EH (cell line): Measurements from ENCODE around the gene PPP6R3.
"Not testable (repeated sequence)": the region's sequence is repeated elsewhere in the genome, so short reads cannot be mapped to it uniquely, and the experiment has no call there.

Source experiments
- DNase-seq: peaks from one replicate; pipeline ENCODE4 v3.0.0-alpha.2; 2015; ENCODE audit warnings: low read depth

PPP6R3 gene

DNA sequence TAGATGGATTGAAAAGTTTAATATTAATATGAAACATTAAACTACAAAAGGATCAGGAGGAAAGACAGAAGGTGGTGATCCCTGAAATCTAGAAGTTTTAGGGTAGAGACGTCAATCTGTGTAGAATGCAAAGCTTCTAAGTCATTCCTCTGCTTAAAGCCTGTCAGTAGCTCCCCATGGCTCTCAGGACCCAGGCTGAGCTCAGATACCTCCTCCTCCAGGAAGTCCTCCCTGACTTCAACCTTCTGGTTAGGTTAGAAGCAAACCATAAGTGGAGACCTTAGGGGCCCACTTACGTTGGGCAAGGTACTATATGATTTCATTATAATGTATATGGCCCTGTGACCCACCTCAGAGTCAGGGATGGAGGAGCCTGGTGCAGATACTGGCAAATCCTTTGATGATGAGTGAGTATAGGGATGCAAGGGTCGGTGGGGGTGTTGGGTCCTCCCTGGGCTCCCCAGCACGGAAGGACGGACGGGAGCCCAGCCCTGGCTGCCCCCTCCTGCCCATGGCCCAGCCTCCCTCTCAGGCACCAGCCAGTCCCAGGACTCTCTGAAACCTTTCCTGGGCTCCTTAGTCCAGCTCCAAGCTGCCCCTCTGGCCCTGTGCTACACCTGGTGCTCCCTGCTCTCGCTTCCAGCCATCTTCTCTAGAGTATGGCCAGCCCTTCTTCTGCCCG, 3.2 kb upstream of the PPP6R3 start:
- no peak for DNase-seq

DNA sequence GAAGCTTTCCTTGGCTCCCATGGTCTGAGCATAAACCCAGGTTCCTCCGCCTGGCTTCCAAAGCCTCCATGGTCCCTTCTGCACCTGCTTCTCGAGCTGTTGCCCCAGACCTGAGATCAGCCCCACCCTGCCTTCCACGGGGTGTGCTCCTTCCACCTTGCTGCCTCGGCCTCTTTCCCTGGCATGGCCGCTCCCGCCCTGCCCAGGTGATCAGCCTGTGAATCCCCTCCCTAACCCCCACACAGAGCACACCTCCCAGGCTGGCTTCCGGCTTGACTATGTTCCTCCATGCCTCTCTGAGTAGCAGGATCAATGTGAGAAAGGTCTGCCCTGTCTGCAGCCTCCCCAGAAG, 2.7 kb upstream of the PPP6R3 start:
- no peak for DNase-seq

DNA sequence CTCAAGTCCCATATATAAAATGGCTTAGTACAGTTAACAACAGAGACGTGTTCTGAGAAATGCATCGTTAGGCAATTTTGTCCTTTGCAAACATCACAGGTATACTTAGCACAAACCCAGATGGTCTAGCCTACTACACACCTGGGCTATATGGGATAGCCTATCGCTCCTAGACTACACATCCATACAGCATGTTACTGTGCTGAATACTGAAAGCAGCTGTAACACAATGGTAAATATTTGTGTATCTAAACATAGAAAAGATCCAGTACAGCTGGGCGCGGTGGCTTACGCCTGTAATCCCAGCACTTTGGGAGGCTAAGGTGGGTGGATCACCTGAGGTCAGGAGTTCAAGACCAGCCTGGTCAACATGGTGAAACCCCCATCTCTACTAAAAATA, 2.2 kb upstream of the PPP6R3 start:
- not testable (repeated sequence) for DNase-seq

DNA sequence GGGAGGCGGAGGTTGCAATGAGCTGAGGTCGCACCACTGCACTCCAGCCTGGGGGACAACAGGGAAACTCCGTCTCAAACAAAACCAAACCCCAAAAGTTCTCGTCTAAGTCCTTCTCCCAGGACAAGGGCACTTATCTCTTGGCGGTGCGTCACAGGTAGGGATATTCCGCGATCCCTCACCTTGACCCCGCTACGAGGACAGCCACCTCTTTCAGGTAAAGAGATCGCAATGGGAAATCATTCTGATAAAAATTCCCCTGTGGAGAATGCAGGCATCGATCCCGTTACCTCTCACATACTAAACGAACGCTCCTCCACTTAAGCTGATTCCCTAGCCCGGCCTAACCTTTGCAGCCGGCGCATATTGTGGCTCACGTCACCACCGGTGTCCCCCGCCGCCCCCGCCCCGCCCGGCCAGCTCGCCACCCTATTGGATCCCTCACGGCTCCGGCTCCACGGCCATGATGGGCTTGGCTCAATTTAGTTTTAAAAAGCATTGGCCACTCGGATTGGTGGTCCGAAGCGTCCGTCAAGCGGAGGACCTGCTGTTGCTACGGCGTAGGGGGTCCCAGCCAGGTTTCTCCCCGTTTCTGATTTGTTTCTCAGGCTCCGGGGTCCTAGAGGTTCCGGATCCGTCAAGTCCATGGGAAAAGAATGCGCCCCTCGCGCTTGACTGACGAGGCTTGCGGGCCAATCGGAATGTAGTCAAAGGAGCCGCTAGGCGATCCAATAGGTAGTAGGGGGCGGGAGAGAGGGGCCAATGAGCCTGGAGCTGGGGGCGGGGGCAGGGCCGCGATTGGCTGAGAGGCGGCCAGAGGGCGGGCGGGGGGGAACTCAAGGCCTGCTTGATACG, 439 bp upstream of the PPP6R3 start:
- DNase-seq: peak; percentile 99

DNA sequence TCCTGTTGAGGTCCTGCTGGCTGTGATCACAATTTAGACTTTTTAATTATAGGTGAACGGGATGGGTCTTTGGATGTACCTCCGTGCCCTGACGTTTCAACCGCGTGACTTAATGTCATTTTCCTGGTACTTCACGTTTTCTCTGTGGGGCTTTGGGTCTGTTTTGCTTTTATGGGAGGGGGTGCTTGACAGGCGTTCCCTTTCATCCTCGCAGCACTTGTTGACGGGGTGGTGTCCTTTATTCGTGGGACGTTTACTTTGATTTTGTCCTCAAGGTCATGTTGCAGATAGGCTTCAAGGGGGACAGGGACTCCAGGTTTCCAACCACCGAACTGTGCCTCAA, 994 bp downstream of the PPP6R3 start:
- no peak for DNase-seq

DNA sequence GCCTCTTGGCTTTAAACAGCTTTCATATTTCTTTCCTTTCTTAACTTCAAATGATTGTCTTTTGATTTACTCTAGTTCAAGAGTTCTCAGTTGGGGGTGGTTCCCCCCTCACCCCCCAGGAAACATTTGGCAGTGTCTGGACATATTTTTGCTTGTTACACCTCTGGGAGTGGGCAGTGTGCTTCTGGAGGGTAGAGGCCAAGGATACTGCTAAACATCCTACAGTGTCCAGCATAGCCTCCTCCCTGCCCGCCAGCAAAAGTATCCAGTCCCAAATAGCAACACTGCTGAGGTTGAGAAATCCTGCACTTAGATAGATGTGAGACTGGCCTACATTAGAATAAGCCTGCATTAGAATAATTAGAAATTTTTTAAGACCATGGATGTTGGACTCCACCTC, 3.2 kb downstream of the PPP6R3 start:
- DNase-seq: no peak

DNA sequence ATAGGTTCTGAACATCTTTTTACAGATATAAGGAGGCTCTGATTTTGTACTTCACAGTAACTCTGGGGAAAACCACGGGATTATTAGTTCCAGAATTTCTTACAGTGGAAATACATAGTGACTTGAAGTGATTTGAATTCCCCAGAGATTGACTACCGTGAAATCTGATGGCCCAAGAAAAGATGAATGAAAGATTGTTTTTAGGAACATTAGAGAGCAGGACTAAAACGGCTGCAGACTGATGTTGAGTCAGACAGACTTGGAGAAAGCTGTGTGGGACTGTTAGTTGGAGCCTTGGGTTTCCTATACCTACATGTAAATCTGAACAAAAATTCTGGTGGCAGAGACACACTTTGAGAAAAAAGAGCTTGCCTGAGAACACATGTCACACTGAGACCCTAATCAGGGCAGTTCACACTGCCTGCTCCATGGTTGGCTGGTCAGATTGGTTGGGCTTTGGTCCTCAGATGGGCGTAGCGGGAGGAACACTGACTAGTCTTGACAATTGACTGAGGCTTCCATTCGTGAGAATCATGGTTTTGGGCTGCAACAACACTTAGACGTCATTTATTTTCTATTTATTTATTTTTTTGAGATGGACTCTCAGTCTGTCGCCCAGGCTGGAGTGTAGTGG, 6.8 kb downstream of the PPP6R3 start:
- no peak for DNase-seq

DNA sequence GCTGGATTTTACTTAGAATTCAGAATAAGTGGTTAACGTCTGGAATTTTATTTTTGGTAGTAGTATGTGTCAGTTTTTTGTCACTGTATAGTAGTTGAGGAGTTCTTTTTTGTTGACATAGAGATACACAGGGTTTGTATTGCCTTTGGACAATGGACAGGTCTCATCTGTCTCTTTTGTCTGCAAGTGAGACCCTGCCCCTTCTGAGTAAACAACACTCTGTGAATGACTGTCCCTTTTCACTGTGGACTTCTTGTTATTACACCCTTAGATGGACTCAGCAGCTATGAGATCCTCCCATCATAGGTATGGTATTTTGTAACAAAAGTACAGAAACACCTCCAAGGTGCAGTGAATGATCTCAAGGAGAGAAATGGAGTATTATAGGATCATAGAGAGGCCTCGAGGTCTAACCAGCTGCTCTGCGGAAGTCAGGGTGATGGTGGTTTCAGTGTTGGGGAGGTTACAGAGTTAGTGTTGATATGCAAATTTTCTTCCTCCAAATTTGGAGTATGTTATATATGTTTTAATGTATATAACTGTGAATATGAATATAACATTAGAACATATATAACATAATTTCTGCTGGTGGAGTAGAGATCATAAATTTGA, 7.8 kb downstream of the PPP6R3 start:
- DNase-seq: no peak

DNA sequence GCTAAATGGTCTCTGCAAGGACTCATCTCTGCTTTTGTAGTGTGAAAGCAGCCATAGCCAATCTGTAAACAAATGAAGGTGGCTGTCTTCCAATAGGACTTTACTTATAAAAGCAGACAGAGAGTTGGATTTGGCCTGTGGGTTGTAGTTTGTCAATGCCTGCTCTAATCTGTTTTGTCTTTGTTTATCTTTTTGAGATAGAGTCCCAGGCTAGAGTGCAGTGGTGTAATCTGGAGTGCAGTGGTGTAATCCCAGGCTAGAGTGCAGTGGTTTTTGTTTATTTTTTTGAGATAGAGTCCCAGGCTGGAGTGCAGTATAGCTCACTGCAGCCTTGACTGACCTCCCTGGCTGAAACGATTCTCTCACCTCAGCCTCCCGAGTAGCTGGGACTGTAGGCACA, 8.6 kb downstream of the PPP6R3 start:
- DNase-seq: peak; percentile 17

DNA sequence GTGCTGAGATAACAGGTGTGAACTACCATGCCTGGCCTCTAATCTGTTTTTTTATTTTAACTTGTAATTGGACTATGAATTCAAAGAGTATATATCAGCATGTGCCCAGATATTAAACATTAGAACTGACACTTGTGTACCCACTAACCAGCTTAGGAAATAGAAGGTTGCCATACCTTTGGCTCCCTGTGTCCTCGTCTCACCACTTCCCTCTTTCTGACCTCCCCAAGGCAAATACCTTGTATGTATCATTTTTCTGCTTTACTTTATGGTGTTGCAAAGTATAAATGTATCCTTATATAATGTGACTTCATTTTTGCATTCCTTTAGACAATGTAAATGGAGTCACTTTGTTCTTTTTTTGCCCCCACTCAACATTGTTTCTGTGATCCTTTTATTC, 9.1 kb downstream of the PPP6R3 start:
- no peak for DNase-seq

DNA sequence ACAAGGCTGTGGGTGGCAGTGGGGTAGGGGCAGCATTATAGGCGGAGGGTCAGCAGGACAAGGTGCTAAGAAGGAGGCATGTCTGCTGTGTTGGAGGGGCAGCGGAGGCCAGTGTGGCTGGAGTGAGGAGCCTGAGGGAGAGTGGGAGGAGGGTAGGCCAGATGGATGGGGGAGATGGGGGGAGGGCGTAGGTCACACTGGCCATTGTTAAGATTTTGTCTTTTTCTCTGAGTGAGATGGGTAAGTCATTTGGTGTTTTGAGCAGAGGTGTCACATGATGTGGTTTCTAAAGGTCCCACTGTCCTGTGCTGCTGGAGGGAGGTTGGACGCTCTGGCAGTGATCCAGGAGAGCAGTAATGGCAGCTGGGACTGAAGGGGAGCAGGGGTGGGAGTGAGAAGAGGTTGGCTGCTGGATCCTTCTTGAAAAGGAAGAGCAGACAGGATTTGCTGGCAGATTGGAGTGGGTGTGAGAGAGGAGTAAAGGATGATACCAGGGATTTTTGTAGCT, 9.8 kb downstream of the PPP6R3 start:
- DNase-seq: no peak

DNA sequence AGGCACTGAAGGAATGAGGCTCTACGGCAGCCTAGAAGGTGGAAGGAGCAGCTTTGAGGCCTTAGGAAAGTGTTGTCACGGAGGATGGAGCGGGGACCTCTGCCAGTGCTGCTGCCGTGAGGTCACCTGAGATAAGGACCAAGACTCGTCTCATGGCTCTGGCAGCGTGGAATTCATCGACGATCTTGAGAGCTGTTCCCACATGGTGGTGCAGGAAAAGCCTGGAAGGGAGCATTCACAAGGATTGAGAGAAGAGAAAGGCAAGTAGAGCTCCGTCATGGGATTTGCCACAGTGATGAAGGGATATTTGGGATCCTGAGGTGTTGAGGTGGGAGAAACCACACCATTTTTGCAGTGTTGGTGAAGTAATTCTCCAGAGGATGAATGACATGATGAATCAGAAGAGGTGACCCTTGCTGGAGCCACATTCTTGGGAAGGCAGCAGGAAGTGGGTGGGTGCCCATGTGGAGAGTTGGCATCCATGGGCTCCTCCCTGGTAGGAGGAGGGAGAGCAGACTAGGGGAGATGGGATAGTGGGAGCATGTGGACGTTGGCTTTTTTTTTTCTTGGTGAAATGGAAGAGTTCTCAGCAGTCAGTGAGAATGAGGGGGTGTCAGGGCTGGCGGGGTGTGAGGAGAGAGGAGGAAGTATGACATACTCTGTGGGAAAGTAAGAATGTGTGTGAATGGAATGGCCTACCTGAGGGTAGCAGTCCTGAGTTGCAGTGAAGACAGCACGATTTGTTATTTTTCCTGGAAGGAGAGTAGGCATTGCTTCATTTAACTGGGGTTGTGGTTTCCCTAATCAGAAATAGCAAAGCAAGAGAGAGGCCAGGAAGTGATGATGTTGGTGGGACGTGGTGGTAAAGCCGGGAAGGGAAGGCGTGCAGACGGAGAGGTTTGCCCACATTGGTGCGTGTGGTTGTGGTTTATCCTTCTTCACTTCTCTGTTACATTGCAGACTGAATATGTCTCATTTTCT, 11.1 kb downstream of the PPP6R3 start:
- peak; percentile 48 for DNase-seq

DNA sequence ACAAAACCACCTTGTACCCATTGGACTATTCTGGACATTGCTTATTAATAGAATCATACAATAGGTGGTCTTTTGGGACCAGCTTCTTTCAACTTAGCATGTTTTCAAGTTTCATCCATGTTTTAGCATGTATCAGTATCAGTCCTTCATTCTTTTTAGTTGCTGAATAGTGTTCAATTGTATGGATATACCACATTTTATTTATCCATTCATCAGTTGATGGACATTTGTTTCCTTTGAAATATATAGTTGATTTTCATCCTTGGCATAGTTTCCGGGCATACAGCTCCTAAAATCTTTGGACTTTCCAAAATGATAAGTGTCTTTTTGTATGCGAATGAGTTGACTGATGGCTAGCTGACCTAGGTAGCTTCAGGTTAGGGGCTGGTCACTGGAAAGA, 12.2 kb downstream of the PPP6R3 start:
- DNase-seq: no peak

DNA sequence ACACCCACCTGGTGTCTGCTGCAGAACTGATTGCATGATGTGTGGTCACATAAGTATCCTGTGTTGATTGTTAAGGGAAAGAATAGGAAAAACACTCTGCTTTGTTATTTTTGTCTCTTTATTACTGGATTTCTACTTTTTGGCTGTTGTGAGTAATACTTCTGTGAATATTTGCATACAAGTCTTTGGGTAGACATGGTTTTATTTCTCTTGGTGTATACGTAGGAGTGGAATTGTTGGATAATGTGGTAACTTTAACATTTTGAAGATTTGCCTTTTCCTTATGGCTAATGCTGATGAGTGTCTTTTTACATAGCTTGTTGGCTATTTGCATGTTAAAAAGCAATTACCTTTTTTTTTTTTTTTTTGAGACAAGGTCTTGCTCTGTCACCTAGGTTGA, 13.1 kb downstream of the PPP6R3 start:
- DNase-seq: no peak

DNA sequence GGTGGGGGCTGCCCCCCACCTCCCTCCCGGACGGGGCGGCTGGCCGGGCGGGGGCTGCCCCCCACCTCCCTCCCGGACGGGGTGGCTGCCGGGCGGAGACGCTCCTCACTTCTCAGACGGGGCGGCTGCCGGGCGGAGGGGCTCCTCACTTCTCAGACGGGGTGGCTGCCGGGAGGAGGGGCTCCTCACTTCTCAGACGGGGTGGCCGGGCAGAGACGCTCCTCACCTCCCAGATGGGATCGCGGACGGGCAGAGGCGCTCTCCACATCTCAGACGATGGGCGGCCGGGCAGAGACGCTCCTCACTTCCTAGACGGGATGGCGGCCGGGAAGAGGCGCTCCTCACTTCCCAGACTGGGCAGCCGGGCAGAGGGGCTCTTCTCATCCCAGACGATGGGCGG, 15.1 kb downstream of the PPP6R3 start:
- DNase-seq: not testable (repeated sequence)

DNA sequence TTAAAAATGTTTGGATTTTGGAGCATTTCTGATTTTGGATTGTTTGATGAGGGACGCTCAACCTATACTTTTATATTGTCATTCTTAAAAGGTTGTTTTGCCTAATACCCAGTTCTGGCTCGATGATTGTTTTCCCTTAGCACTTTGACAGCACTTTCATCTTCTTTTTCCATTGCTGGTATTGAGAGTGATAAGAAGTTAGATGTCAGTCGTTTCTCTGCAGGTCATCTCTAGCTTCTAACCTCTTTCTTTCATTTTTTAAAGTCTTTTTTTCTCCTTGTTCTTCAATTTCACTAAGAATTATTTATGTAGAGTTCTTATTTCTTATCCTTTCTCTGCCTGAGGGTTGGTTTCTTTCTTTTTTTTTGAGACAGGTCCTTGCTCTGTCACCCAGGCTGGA, 18.8 kb downstream of the PPP6R3 start:
- DNase-seq: no peak

DNA sequence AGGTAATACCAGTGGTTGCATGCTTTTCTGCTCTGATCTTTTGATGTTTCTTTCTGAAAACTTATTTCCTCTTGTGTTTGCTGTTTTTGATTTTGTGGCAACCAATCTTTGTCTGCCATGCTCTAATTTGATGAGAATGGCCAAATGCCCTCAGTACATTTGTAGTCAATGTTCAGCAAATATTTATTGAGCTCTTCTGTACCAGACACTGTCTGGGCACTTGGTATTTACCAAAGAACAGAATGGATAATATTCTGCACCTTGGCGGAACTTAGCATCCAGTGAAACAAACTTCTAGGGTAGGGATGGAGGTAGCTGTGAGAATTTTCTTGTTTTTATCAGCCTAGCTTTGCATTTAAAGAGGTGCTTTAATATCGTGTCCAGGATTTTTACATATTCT, 19.6 kb downstream of the PPP6R3 start:
- no peak for DNase-seq

DNA sequence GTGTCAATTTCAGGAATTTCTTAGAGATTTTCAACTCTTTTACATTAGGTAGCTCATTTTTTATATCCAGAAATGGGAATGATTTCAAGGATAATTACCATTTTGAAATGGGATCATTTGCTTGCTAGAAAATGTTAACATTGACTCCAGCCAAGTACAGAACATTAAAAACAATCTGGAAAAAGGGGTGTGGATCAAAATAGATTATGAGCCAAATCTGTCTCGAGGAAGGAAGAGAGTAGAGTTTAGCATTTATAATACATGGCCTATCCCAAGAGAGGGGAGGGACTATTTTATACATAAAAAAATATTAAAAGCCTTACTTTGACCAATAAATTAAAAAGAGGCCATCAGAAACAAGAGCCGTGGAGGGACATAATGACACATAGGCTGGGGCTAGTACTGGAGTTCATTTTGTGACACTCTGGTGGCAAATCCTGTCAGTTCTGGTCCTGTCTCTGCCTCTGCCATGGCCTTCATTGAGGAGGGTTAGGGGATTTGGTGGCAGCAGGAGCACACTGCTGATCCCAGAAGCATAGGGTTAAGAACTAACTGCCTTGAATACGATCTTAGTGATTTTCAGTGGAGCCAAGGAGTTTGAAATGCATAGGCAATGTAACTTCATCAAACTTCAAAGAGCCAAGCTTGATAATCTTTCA, 20.4 kb downstream of the PPP6R3 start:
- no peak for DNase-seq

DNA sequence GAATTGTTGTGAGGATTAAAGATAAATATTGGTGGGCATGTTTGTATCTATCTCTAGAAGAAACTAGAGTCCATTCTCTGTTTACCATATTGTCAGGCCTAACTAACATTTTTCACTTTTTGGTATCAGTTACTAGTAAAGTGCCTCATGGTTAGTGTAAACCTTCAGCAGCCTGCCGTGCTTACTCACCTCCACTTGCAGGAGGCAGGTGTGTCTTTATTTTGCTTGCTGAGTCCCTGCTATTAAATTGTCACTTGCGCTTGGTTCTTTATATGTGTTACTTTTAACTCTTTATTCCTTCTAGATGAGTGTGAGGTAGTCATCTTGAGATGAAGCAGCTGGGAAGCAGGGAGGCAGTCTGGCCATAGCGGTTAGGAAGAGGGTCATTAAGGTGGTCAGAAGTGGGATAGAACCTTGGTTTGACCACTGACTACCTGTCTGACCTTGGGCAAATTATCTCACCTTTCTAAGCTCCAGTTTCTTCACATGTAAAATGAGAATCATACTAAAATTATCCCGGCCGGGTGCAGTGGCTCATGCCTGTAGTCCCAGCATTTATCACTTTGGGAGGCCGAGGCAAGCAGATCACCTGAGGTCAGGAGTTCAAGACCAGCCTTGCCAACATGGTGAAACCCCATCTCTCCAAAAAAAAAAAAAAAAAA, 21.2 kb downstream of the PPP6R3 start:
- DNase-seq: no peak

DNA sequence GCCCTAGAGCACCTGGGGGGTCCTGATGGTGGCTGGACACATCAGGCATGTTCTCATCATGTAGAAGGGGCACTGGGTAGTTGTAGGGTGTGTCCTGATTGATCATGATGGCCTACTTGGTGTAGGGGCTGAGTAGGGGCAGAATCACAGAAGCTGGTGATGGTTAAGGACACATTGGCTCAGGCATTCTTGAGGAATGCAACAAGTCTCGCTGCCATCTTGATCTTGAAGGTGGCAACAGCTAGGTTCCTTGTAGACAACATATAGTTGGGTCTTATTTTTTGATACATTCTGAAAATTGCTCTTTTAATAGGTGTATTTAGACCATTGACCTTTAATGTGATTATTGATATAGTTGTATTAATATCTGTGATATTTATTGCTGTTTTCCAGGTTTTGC, 28.1 kb downstream of the PPP6R3 start:
- DNase-seq: no peak
